ELR (cell line): ENCODE results near the gene SOD1.

Experiments used
- DNase-seq: peaks from one replicate; pipeline ENCODE4 v3.0.0-alpha.2; 2015; ENCODE audit warnings: low read depth

The SOD1 gene

DNA sequence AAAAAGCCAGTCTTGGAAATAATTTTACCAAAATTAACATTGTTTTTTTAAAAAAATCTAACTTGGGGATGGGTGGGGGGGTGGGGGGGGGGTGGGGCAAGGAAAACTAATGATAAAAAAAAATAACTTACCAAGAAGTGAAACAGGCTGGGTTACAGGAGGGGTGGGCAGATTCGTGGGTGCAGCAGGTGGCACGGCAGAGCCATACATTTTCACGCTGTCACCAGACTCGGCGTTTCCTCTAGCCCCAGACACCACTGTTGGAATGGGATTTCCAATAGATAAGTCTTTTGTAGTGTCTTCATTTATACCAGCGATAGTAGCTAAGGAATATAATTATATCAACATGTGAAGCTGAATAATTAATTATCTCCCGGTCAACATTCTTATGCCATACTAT lies 25.4 kb downstream of the SOD1 start:
- no peak for DNase-seq

DNA sequence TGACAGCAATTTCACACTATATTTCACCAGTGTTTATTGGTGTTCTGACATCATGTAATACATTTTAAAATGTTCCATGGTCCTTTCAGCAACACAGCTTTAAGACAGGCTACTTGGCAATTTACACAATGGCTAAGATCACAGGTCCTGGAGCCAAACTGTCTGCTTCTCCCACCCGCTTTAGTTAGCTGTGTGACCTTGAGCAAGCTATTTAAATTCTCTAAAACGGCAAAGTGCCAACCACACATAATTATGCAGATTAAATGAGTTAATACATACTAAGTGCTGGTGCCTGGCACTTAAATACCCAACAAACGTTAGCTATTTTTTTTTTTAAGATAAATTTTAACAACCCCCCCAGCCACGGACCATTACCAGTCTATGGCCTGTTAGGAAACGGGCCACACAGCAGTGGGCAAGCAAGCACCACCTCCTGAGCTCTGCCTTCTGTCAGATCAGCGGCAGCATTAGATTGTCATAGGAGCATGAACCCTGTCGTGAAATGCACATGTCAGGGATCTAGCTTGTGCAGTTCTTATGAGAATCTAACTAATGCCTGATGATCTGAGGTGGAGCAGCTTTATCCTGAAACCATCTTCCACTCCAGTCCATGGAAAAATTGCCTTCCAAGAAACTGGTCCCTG lies 26.9 kb downstream of the SOD1 start:
- no peak for DNase-seq

DNA sequence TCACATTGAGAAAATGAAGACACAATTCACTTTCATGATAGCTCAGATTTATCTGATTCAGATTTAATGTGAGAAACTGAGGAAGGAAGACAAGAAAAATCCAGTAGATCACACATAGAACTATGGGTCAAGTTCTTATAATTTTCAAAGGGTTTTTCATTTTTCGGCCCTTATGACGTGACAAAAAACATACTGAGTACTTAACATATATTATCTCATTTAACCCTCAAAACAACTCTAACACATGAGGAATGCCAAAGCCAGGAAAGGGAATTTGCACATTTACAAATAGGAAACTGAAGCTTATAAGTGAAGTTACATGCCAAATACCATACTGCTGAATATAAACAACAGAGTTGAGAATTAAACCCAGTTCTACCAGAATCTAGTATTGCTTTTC lies 27.6 kb downstream of the SOD1 start:
- no peak for DNase-seq

DNA sequence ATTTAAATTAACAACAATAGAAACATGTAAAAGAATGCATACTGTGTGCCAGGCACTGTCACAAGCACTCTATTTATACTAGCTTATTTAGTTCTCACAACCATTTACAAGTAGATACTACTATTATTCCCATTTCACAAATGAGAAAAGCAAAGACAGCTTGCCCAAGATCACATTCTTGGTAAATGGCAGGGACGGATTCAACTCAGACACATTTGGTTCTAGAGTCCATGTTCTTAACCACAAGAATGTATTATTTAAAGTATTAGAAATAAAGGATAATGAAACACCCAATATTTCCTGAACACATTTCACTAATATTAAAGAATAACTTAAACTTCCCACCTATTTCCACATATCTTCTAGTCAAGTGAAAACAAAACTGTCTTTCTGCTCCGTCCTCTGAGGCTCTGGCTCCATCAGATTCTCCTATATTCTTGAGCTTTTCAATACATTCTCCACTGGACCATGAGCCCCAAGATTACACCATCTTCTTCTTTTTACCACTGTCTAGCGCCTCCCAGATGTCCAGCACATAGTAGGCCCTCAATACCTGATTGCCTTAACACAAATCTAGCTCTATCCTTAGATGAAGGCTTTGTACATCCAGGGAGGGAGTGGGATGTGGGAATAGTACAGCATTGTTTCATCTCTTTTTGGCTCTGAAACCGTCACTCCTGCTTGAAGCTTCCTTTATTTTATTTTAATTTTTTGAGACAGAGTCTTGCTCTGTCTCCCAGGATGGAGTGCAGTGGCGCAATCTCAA lies 29.3 kb downstream of the SOD1 start:
- no peak for DNase-seq

DNA sequence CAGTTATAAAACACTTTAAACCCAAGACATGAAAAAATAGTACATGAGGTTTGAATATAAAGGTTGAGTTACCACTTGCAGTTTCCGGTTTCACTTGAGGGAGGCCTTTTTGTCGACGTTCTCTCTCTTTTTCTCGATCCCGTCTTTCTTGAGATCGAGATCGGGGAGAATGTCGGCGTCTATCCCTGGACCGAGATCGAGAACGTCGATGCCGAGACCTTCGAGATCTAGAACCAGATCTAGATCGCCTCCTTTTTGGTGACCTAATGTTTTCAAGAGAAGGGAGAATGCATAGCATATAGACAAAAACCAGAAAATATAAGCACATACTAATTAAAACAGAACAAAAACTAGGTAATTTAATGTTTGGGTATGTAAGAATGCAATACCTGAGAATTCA lies 33.7 kb downstream of the SOD1 start:
- DNase-seq = no peak

DNA sequence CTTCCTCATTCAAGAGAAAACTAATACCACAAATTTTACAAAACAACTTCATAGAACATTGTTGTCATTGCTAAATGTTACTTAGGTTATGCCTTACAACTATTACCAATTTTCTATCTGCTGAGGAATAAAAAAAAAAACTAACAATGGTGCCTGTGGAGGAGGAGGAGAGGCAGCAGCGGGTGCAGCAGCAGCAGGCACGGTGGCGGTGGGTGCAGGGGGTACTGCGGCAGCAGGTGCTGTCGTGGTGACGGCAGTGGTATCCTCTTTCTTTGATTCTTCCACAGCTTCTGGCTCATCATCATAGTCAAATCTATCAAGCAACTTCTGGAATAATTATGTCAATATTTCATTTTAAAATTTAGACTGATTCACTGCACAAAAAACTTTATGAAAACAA lies 36.9 kb downstream of the SOD1 start:
- DNase-seq = no peak

DNA sequence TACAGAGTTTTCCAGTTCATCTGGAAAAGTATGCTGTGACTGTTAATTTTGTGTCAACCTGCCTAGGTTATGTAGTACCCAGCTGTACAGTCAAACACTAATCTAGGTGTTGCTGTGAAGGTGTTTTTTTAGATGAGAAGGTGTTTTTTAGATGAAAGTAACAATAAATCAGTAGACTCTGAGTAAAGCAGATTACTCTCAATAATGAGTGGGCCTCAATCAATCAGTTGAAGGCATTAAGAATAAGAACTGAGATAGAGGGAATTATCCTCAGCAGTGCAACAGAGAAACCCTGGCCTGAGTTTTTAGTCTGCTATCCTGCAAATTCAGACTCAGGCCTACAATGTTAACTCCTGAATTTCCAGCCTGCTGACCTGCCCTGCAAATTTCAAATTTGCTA lies 39.0 kb downstream of the SOD1 start:
- no peak for DNase-seq

DNA sequence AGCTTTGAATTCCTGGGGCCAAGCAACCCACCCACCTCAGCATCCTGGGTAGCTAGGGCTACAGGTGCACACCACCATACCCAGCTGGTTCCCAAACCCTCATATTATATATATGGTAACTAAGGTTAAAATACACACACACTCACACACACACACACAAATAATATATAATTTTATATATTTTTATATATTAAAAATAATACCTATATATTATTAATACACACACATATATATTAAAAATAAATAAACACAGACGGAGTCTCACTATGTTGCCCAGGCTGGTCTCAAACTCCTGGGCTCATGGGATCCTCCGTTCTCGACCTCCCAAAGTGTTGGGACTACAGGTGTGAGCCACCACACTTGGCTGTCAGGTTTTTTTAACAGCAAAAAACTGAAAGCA lies 40.5 kb downstream of the SOD1 start:
- DNase-seq = no peak

DNA sequence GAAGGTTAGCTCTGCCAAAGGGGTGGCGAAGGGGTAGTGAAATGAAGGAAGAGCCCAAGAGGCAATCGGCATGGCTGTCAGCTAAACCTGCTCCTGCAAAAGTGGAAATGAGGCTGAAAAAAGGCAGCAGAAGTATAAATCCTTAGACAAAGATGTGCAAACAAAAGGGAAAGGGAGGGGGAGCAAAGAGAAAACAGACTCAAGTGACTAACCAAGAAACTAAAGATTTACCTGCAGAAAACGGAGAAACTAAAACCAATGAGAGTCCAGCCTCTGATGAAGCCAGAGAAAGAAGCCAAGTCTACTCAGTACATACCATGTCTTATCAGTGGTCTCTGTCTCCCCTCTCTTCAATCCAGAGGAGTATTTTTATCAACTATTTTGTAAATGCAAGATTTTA lies 47.1 kb downstream of the SOD1 start:
- DNase-seq = no peak

DNA sequence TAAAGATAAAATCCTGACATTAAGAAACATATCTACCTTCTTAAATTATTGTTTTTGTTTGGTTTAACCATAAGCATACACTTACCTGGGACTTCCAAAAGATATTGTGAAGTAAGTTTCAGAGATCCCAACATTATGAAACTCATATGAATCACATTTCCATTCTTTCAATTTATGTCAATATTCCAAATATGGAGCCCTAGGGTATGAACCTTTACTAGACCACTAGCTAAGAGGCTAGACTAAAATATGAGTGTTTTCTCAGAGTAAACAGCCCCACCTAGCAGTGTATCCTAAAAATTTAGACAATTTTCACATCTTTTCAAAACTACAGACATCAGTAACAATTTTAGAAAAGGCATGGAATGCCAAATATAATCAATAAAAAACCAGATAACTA lies 48.0 kb downstream of the SOD1 start:
- DNase-seq = no peak

DNA sequence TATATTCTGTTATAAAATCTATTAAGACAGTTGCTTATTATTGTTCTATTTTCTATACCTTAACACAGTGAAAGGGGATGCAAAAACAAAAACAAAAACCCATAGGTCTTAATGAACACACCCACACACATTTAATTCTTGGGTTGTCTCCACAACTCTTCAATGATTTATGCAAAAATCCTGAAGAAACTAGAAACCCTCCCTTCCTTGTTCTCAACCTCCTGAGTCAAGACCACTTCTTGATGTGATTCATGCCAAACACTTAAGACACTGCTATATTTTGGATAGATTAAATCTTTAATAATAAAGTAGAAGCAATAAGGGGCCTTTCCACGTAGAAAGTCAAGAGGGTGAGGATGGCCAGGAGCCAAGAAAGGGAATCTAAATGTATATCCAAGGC lies 49.0 kb downstream of the SOD1 start:
- DNase-seq = no peak

DNA sequence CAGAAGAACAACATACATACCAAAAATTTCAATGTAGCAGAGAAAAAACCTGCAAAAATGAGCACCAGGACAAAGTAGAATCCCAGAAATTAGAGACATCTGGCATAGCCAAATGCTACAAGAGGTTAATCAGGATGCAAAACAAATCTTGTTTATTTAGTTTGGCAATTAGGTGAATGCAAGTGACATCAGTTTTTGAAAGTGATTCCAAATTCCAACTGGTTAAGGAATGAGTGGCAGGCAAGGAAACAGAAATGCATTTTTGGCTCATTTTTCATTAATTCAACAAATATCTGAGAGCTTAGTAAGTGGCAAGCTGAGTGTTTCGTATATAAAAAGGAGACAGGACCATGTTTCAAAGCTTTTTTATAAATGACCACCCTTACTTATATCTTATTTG lies 51.1 kb downstream of the SOD1 start:
- peak; percentile 45 for DNase-seq

DNA sequence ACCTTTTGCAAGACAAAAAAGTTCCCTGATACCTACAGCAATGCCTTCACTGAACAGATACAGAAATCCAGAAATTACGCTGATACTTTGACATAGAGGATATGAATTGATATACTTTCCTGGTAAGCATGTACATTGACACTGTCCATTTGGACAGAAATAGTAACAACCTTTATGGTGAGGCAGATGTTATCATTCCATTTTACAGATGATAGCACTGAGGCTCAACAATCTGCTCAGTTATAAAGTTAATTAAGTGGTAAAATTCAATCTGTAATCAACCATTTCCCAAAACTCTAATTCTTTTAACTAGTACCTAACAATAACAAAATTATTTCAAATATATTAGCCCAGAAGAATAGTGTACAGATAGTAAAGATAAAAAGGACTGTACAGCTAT lies 51.8 kb downstream of the SOD1 start:
- DNase-seq = no peak

DNA sequence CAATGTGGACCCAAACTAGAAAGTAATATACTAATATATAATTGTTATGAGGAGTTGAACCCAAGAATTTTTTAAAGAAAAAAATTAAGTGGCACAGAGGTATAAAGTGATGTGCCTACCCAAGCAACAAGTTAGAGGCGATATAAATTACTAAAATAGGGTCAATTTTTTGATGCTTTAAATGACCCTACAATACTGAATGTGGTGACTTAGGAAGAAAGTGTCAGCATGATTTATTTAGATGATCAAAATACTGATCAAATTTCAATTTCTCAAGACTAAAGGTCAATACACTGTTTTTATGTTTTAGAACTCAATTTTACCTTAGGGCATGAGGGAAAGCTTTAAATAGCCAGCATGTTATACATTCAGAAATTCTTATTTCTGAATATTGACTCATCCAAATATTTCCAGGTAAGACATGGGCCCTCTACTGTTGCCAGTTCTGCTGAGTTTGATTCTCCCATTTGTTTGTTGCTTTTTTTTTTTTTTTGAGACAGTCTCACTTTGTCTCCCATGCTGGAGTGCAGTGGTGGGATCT lies 52.3 kb downstream of the SOD1 start:
- no peak for DNase-seq

DNA sequence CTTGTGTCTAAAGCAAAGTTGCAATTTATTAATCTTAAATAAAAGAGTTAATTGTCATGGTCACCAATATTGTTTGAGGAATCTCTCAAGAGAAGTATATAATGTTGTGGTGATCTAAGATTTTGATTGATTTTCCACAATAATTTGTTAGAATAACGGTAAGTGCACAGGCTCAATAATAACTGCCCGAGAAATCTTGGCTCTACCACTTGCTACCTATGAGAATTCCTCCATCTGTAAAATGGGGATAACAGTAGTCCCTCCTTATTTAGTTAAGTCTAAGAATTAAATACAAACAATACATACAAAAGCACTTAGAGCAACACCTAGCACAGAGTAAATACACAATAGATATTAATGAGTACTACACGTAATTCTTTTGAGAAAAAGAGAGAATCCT lies 53.6 kb downstream of the SOD1 start:
- DNase-seq = no peak

DNA sequence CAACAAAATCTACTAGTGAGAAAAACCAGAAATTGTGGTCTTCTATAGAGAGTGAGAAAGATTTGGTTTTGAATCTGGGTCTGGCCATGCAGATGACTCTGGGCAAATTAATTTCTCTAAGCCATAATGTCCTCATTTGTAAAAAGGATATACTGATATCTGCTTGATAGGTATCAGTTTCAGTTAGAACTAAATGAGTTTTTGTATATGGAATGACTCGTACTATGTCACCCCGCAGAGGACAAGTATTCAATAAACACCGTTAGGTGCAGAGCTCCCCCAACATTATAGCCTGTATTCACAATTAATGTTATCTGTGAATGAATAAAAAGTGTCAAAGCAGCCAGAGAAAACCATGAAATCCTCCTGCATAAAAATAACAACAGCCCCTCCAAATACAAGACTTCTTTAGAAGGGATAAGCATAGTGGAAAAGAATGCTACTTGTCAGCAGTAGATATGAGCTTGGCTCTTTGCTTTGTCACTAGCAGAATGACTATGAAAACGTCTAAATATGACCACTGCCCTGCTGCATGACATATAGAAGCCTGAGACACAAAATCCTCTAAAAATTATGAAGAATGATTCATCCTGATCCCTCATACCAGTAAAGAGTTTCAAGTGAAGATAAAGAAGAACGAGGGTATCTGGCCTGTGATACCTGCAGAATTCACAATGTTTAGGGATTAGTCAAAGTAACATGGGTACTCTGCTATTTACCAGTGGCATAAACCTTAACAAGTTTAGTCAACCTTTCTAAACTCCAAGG lies 54.7 kb downstream of the SOD1 start:
- DNase-seq = peak; percentile 65

DNA sequence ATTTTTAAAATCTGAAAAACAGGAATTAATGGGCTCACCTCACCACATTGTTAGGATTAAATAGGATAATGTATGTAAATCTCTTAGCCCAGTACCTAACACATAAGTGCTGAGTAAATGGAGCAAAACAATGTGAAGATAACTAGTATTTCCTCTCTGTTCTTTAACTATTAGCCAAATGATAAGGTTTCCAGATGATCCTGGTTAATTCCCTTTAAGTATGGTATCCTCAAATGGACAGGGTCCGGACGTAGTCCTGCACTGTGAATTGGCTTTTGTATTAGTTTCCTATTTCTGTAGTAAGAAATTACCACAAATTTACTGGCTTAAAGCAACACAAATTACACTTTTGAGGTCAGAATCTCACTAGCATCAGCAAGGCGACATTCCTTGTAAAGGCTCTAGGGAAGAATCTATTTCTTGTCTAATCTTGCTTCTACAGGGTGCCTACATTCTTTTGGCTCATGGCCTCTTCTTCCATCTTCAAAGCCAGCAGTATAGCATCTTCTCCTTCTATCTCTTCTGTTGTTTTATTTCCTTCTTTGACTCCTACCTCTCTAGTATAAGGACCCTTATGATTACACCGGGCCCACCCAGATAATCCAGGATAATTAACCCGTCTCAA lies 55.4 kb downstream of the SOD1 start:
- DNase-seq = no peak

DNA sequence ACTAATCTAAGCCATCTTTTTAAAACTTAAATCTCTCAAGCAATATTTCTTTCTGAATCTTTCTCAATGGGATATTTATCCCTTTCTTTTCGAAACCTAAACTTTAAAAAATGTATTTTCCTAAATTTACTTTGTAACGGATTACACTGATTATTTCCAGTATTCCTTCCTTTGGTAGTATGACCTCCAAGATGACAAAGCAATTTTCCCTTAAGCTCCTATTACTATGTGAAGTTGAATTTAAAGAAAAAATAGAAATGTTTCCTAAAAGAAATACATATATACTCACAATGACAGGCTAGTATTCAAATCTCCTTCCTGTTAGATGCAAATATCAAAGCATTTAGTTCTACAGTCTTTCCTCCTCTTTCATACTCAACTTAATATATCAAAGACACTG lies 56.6 kb downstream of the SOD1 start:
- no peak for DNase-seq
